GM18909 (cell line): ENCODE measurements around the gene FAM156B.
A peak's percentile ranks its signal among the peaks of the same experiment; 100 is the strongest.
"Not testable (repeated sequence)": the region's sequence is repeated elsewhere in the genome, so short reads cannot be mapped to it uniquely, and the experiment has no call there.

ENCODE experiments used
- ATAC-seq: cut with Tn5 transposase; IDR thresholded peaks from one replicate; pipeline ENCODE4 v1.9.1; 2021; ENCODE audit warnings: mild to moderate bottlenecking; ENCODE audit not compliant: unreplicated experiment, poor library complexity

The FAM156B gene

GRCh38 chrX:52914704-52915103 lies 17.6 kb downstream of the FAM156B start:
- ATAC-seq = not testable (repeated sequence)

GRCh38 chrX:52923781-52924241 lies 26.7 kb downstream of the FAM156B start:
- peak; percentile 45 for ATAC-seq

GRCh38 chrX:52930214-52930613 lies 33.1 kb downstream of the FAM156B start:
- not testable (repeated sequence) for ATAC-seq

DNA sequence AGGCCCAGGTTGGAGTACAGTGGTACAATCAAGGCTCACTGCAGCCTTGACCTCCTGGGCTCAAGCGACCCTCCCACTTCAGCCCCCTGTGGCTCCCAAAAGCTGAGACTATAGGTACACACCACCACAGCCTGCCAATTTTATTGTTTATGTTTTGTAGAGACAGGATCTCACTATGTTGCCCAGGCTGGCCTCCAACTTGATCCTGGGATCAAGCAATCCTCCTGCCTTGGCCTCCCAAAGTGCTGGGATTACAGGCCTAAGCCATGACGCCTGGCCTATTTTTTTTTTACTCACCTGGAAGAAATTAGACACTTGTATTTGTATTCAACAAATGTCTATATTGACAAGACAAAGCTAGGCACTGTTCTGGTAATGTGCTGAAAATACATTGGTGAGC lies 36.1 kb downstream of the FAM156B start:
- no peak for ATAC-seq

- no peak for ATAC-seq
Observed at GRCh38 chrX:52933976-52934703, 37.0 kb downstream of the FAM156B start.

- ATAC-seq = peak; percentile 95
Observed at GRCh38 chrX:52934704-52935469, 37.8 kb downstream of the FAM156B start.

- ATAC-seq = not testable (repeated sequence)
Observed at GRCh38 chrX:52935470-52935784, 38.3 kb downstream of the FAM156B start.

DNA sequence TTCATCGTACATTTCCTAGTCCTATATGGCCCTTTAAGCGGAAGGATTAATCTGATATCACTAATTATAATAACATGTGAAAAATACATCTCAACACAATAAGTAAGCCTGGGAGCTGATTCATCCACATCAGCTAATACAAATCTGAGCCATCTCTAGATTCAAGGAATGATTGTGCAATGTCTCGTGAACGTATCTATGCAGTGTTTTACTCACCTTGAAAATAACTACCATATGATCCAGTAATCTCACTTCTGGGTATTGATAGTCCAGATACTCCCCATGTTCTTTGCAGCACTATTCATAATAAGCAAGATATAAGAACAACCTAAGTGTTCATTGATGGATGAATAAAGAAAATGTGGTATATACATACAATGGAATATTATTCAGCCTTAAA lies 43.6 kb downstream of the FAM156B start:
- not testable (repeated sequence) for ATAC-seq

- ATAC-seq = not testable (repeated sequence)
Observed at GRCh38 chrX:52941728-52942127, 44.6 kb downstream of the FAM156B start.

GRCh38 chrX:52945838-52946494 lies 48.8 kb downstream of the FAM156B start:
- ATAC-seq = not testable (repeated sequence)

GRCh38 chrX:52947501-52947900 lies 50.4 kb downstream of the FAM156B start:
- not testable (repeated sequence) for ATAC-seq

GRCh38 chrX:52948265-52948664 lies 51.1 kb downstream of the FAM156B start:
- ATAC-seq = not testable (repeated sequence)

GRCh38 chrX:52949325-52949724 lies 52.2 kb downstream of the FAM156B start:
- ATAC-seq = not testable (repeated sequence)

GRCh38 chrX:52949884-52950283 lies 52.8 kb downstream of the FAM156B start:
- not testable (repeated sequence) for ATAC-seq
